ENCODE measurements around the gene NLRP1. TPM values are rescaled to one million over a fixed set of nuclear protein-coding genes. Genes with fewer than 3 reads are reported as not detected.

NLRP1 gene
- total and polyA plus RNA-seq, 4 donors, result 1.8 to 5.4 (median 3.0) TPM

- no peak for TF ChIP-seq EGR1 (IDR thresholded peaks at IDR 0.05; ENCODE audit: low read depth in 2 of 2)
- TF ChIP-seq YY1 (IDR thresholded peaks at IDR 0.05), result no peak
- TF ChIP-seq GABPA (IDR thresholded peaks at IDR 0.05 in 1 of 2, conservative IDR thresholded peaks at IDR 0.05 in 1 of 2), result no peak
- TF ChIP-seq NR2F2 (IDR thresholded peaks at IDR 0.05), result no peak
- no peak for TF ChIP-seq RAD21 (IDR thresholded peaks at IDR 0.05)
- TF ChIP-seq CTCF (IDR thresholded peaks at IDR 0.05; ENCODE audit: low read depth, low read length, missing input control), result no peak
- no peak for TF ChIP-seq ZBTB33 (IDR thresholded peaks at IDR 0.05)
- TF ChIP-seq JUND (IDR thresholded peaks at IDR 0.05), result no peak
- no peak for TF ChIP-seq REST (IDR thresholded peaks at IDR 0.05)
- no peak for TF ChIP-seq MAX (IDR thresholded peaks at IDR 0.05)
- WGBS, result 91% methylated on average over 7 of the region's 7 CpGs
- no peak for DNase-seq (ENCODE audit: low spot score)
Observed at GRCh38 chr17:5540321-5540720, 44.0 kb downstream of the NLRP1 start.

GRCh38 chr17:5539286-5539685, 45.0 kb downstream of the NLRP1 start:
- Histone ChIP-seq H3K9ac (ENCODE audit: low read depth in 1 of 2, low read length in 2 of 2) (no peak overlapping the region), H3K27ac (ENCODE audit: low read depth in 1 of 2, low read length in 2 of 2) (no peak overlapping the region), H3K27me3 (ENCODE audit: control insufficient read depth in 4 of 4, insufficient read depth in 4 of 4, low read length in 3 of 4) (no peaks in the 10 kb centered on the region), H3K36me3 (ENCODE audit: control insufficient read depth in 4 of 4, insufficient read depth in 3 of 4, low read depth in 1 of 4, low read length in 3 of 4) (no peaks in the 10 kb centered on the region), H3K9me3 (ENCODE audit: control insufficient read depth in 4 of 4, low read length in 3 of 4) (no peaks in the 10 kb centered on the region), H3K4me1 (ENCODE audit: control insufficient read depth in 4 of 4, insufficient read depth in 4 of 4, low read length in 3 of 4) (no peaks in the 10 kb centered on the region), H3K4me3 (ENCODE audit: low read depth in 1 of 3, low read length in 3 of 3) (no peak overlapping the region)
- TF ChIP-seq RXRA (IDR thresholded peaks at IDR 0.05) (no peak), CTCF (IDR thresholded peaks at IDR 0.05; ENCODE audit: low read depth, low read length, missing input control) (no peak), HNF4G (IDR thresholded peaks at IDR 0.05) (no peak), SP1 (IDR thresholded peaks at IDR 0.05) (no peak), TAF1 (conservative IDR thresholded peaks at IDR 0.05) (no peak), MAX (IDR thresholded peaks at IDR 0.05) (no peak), RAD21 (IDR thresholded peaks at IDR 0.05) (no peak), HNF4A (conservative IDR thresholded peaks at IDR 0.05) (no peak), JUND (IDR thresholded peaks at IDR 0.05) (no peak), GABPA (IDR thresholded peaks at IDR 0.05 in 1 of 2, conservative IDR thresholded peaks at IDR 0.05 in 1 of 2) (no peak), ATF3 (IDR thresholded peaks at IDR 0.05) (no peak), REST (IDR thresholded peaks at IDR 0.05) (no peak), EGR1 (IDR thresholded peaks at IDR 0.05; ENCODE audit: low read depth in 2 of 2) (no peak), FOXA2 (IDR thresholded peaks at IDR 0.05) (no peak)
- WGBS, result 83% methylated on average over 8 of the region's 8 CpGs
- no peak for DNase-seq (ENCODE audit: low spot score)

More at GRCh38 chr17:5540321-5540720, 44.0 kb downstream of the NLRP1 start:
- no peaks in the 10 kb centered on the region for H3K4me1 ChIP-seq (ENCODE audit: control insufficient read depth in 4 of 4, insufficient read depth in 4 of 4, low read length in 3 of 4)
- H3K4me3 ChIP-seq (ENCODE audit: low read depth in 1 of 3, low read length in 3 of 3), result no peak overlapping the region
- H3K36me3 ChIP-seq (ENCODE audit: control insufficient read depth in 4 of 4, insufficient read depth in 3 of 4, low read depth in 1 of 4, low read length in 3 of 4), result no peaks in the 10 kb centered on the region
- H3K27ac ChIP-seq (ENCODE audit: low read depth in 1 of 2, low read length in 2 of 2), result no peak overlapping the region
- no peaks in the 10 kb centered on the region for H3K27me3 ChIP-seq (ENCODE audit: control insufficient read depth in 4 of 4, insufficient read depth in 4 of 4, low read length in 3 of 4)
- H3K9ac ChIP-seq (ENCODE audit: low read depth in 1 of 2, low read length in 2 of 2), result no peak overlapping the region
- H3K9me3 ChIP-seq (ENCODE audit: control insufficient read depth in 4 of 4, low read length in 3 of 4), result no peaks in the 10 kb centered on the region

Measured in liver (tissue), 9 donors.